ENCODE results near the gene STX8.

Gene STX8

DNA sequence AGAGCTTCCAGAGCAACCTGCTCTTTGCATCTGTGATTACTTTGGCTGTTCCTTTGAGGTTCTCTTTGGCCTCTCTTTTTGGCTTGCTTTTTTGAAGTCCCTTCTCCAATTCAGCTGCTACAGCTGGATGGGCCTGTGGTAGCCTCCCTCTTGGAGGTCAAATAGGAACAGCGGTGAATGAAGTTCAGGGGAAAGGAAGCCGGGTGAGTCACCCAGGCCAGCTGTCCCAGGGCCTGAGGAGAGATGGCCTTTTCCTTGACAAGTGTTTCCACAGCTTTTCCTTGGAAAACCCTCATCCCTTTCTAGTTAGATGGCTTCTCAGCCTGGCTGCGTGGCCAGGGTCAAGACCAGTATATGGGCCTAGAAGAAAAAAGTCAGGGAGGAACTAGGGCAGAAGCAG is 103.1 kb downstream of the STX8 start:
- TF ChIP-seq, protein P1, sequence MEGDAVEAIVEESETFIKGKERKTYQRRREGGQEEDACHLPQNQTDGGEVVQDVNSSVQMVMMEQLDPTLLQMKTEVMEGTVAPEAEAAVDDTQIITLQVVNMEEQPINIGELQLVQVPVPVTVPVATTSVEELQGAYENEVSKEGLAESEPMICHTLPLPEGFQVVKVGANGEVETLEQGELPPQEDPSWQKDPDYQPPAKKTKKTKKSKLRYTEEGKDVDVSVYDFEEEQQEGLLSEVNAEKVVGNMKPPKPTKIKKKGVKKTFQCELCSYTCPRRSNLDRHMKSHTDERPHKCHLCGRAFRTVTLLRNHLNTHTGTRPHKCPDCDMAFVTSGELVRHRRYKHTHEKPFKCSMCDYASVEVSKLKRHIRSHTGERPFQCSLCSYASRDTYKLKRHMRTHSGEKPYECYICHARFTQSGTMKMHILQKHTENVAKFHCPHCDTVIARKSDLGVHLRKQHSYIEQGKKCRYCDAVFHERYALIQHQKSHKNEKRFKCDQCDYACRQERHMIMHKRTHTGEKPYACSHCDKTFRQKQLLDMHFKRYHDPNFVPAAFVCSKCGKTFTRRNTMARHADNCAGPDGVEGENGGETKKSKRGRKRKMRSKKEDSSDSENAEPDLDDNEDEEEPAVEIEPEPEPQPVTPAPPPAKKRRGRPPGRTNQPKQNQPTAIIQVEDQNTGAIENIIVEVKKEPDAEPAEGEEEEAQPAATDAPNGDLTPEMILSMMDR (IDR thresholded peaks at IDR 0.05; ENCODE audit: insufficient read depth, low read length, poor library complexity, severe bottlenecking), result no peak
- Histone ChIP-seq H3K27me3 (replicated peaks; ENCODE audit: control insufficient read depth, insufficient read depth, low read length) (no peaks in the 10 kb centered on the region), H3K36me3 (ENCODE audit: control insufficient read depth, insufficient read depth, low read length) (no peaks in the 10 kb centered on the region), H3K4me3 (replicated peaks; ENCODE audit: low read depth, low read length) (no peak overlapping the region)
- DNase-seq (ENCODE audit: extremely low read depth, insufficient read length), result no peak

DNA sequence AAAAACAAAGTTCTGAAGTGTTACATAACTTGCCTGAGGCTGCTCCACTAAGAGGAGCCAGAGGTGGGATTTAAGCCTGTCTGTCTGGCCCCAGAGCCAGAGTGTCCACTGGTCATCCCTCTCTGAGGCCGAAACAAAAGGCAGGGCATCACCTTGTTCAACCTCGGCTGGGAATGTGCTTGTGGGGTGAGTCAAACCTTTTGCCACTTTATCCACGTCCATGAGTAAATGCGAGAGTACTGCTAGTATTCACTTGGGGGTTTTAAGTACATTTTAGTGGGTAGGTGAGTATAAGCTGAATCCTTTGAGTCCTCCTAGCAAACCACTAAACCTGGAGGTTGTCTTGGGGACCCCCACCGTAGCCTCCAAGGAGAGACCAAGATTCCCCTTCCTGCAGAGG is 103.5 kb downstream of the STX8 start:
- TF ChIP-seq, protein P1 (IDR thresholded peaks at IDR 0.05; ENCODE audit: insufficient read depth, low read length, poor library complexity, severe bottlenecking), result no peak
- Histone ChIP-seq H3K4me3 (replicated peaks; ENCODE audit: low read depth, low read length) (no peak overlapping the region), H3K36me3 (ENCODE audit: control insufficient read depth, insufficient read depth, low read length) (no peaks in the 10 kb centered on the region), H3K27me3 (replicated peaks; ENCODE audit: control insufficient read depth, insufficient read depth, low read length) (no peaks in the 10 kb centered on the region)
- no peak for DNase-seq (ENCODE audit: extremely low read depth, insufficient read length)

DNA sequence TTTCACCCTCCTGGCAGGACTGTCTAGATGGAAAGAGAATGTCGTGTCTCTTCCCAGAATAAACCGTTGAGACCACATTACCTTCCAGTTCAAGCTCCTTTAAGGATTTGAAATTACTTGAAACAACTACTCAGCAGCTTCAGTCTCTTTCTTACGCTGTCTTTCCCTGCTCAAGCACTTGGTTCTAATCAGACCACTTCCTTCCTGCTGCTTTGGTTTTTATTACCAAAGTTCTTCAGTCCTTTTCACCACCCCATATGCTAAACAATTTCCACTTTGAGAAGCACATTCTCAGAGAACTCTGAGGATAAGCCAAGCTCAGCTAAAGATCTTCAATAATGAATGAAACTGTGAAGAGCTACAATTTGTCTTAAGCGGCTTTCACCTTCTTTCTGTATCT is 105.4 kb downstream of the STX8 start:
- DNase-seq (ENCODE audit: extremely low read depth, insufficient read length), result peak; percentile 9
- Histone ChIP-seq H3K36me3 (ENCODE audit: control insufficient read depth, insufficient read depth, low read length) (no peaks in the 10 kb centered on the region), H3K27me3 (replicated peaks; ENCODE audit: control insufficient read depth, insufficient read depth, low read length) (no peaks in the 10 kb centered on the region), H3K4me3 (replicated peaks; ENCODE audit: low read depth, low read length) (no peak overlapping the region)
- TF ChIP-seq, protein P1 (IDR thresholded peaks at IDR 0.05; ENCODE audit: insufficient read depth, low read length, poor library complexity, severe bottlenecking), result no peak

DNA sequence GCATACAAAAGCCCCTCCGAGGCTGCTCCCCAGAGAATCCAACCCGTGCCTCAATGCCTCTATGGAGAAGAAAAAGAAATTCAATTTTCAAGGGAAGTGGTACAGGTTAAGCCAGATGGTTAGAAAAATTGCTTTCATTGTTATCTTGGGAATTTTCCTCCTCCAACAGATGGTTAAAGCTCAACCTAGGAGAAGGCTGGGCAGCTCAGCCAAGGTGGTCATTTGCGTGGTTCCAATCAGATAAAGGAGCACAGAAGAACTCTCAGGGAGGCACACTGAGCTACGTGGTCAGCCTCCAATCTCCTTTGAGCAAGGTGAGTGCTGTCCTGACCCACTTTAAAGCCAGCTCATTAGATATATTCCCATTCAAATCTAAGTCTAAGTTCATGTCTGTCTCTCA is 106.7 kb downstream of the STX8 start:
- Histone ChIP-seq H3K36me3 (ENCODE audit: control insufficient read depth, insufficient read depth, low read length) (no peaks in the 10 kb centered on the region), H3K27me3 (replicated peaks; ENCODE audit: control insufficient read depth, insufficient read depth, low read length) (no peaks in the 10 kb centered on the region), H3K4me3 (replicated peaks; ENCODE audit: low read depth, low read length) (no peak overlapping the region)
- no peak for DNase-seq (ENCODE audit: extremely low read depth, insufficient read length)
- TF ChIP-seq, protein P1 (IDR thresholded peaks at IDR 0.05; ENCODE audit: insufficient read depth, low read length, poor library complexity, severe bottlenecking), result no peak

DNA sequence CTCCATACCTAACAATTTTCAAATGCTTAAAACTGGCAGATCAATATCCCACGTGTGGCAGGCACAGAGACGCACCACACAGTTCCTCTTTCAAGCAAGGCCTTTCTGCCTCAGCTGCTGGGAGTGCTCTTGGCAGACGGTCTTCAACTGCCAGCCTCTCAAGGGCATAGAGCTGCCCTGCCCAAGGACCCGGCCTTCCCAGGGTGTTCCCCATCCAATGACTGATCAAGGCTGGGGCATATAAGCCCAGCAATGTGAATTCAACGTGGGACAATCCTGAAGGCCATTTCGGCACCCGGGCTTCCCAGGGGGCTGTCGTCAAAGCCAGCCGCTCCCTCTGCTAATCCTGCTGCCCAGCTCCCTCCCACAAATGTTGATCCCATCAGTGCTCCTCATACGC is 107.1 kb downstream of the STX8 start:
- Histone ChIP-seq H3K36me3 (ENCODE audit: control insufficient read depth, insufficient read depth, low read length) (no peaks in the 10 kb centered on the region), H3K4me3 (replicated peaks; ENCODE audit: low read depth, low read length) (no peak overlapping the region), H3K27me3 (replicated peaks; ENCODE audit: control insufficient read depth, insufficient read depth, low read length) (no peaks in the 10 kb centered on the region)
- TF ChIP-seq, protein P1 (IDR thresholded peaks at IDR 0.05; ENCODE audit: insufficient read depth, low read length, poor library complexity, severe bottlenecking), result no peak
- DNase-seq (ENCODE audit: extremely low read depth, insufficient read length), result no peak

DNA sequence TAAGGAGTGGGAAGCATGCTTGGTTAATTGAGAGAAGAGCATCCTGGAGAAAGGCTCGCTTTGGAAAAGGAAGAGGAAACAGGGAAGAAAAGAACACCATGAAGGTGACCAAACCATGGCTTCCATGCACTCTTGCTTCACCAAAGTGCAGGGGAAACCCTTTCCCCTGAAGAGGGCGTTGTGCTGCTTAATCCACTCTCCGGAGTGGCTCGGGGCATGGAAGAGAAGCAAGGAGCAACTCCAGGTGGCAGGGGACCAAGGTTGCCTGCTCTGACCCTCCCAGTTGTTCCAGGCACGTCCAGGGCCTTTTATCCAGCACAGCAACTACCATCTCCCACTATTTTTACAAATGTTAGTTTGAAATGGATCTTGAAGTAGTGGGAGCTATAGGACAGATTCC is 108.1 kb downstream of the STX8 start:
- DNase-seq (ENCODE audit: extremely low read depth, insufficient read length), result no peak
- Histone ChIP-seq H3K36me3 (ENCODE audit: control insufficient read depth, insufficient read depth, low read length) (no peaks in the 10 kb centered on the region), H3K27me3 (replicated peaks; ENCODE audit: control insufficient read depth, insufficient read depth, low read length) (no peaks in the 10 kb centered on the region), H3K4me3 (replicated peaks; ENCODE audit: low read depth, low read length) (no peak overlapping the region)
- TF ChIP-seq, protein P1 (IDR thresholded peaks at IDR 0.05; ENCODE audit: insufficient read depth, low read length, poor library complexity, severe bottlenecking), result peak; percentile 9
